Keratinocyte (primary cell): ENCODE results near the gene UGGT2. TPM values are rescaled to one million over a fixed set of nuclear protein-coding genes. Genes with fewer than 3 reads are reported as not detected.
"Not testable (repeated sequence)": the region's sequence is repeated elsewhere in the genome, so short reads cannot be mapped to it uniquely, and the experiment has no call there.

Source experiments
- DNase-seq: peaks from one replicate; pipeline ENCODE4 v3.0.0-alpha.2; 2011; ENCODE audit warnings: low read depth, missing footprints, low spot score
- FAIRE-seq: peaks from 2 replicates; lab custom pipeline; 2011; peaks lifted over from hg19 to GRCh38; lab: Jason Lieb, UNC
- H2AFZ ChIP-seq: 2 replicates; pipeline ENCODE4 v1.6.0; 2012; ENCODE audit warnings: low read length, control low read depth, inconsistent platforms; ENCODE audit not compliant: control insufficient read depth
- H3K27ac ChIP-seq: 2 replicates; pipeline ENCODE4 v1.5.1; 2011; ENCODE audit warnings: low read length; ENCODE audit not compliant: control insufficient read depth, insufficient read depth
- H3K27me3 ChIP-seq: 3 replicates; pipeline ENCODE4 v1.6.0; 2011; ENCODE audit warnings: low read length; ENCODE audit not compliant: control insufficient read depth, insufficient read depth; ENCODE audit errors: extremely low read depth
- H3K36me3 ChIP-seq, 2 experiments: 2 replicates in 1 of 2; 3 replicates in 1 of 2; pipeline ENCODE4 v1.5.1; 2011; ENCODE audit warnings: low read length in 2 of 2, mild to moderate bottlenecking in 1 of 2; ENCODE audit not compliant: control insufficient read depth in 2 of 2, insufficient read depth in 2 of 2; ENCODE audit errors: extremely low read depth in 1 of 2
- H3K4me1 ChIP-seq: 3 replicates; pipeline ENCODE4 v1.5.1; 2011; ENCODE audit warnings: low read length; ENCODE audit not compliant: control insufficient read depth, insufficient read depth; ENCODE audit errors: extremely low read depth
- H3K4me2 ChIP-seq: 3 replicates; pipeline ENCODE4 v1.6.0; 2011; ENCODE audit warnings: low read depth, low read length; ENCODE audit not compliant: control insufficient read depth, insufficient read depth; ENCODE audit errors: extremely low read depth
- H3K4me3 ChIP-seq, 3 experiments: fragments of 200-600 bp in 1 of 3; sonication (generic) in 1 of 3; 2 replicates in 2 of 3; 3 replicates in 1 of 3; pipeline ENCODE4 v1.5.1; 2011 to 2016; ENCODE audit warnings: low read length in 3 of 3, mild to moderate bottlenecking in 3 of 3, control low read depth in 2 of 3, inconsistent platforms in 1 of 3, low read depth in 1 of 3, mixed read lengths in 1 of 3, mixed run types in 1 of 3, moderate library complexity in 1 of 3; ENCODE audit not compliant: control insufficient read depth in 2 of 3, insufficient read depth in 2 of 3; ENCODE audit errors: extremely low read depth in 1 of 3
- H3K79me2 ChIP-seq: 2 replicates; pipeline ENCODE4 v1.6.0; 2012; ENCODE audit warnings: low read length; ENCODE audit not compliant: control insufficient read depth, insufficient read depth
- H3K9ac ChIP-seq: 3 replicates; pipeline ENCODE4 v1.6.0; 2011; ENCODE audit warnings: low read length; ENCODE audit not compliant: control insufficient read depth, insufficient read depth; ENCODE audit errors: extremely low read depth
- H3K9me1 ChIP-seq: 3 replicates; pipeline ENCODE4 v1.6.0; 2011; ENCODE audit warnings: low read length; ENCODE audit not compliant: control insufficient read depth, insufficient read depth; ENCODE audit errors: extremely low read depth
- H3K9me3 ChIP-seq: 2 replicates; pipeline ENCODE4 v1.5.1; 2012; ENCODE audit warnings: low read depth, low read length; ENCODE audit not compliant: control insufficient read depth
- H4K20me1 ChIP-seq: 3 replicates; pipeline ENCODE4 v1.6.0; 2011; ENCODE audit warnings: low read length; ENCODE audit not compliant: control insufficient read depth, insufficient read depth; ENCODE audit errors: extremely low read depth
- CTCF ChIP-seq, 3 experiments: IDR thresholded peaks in 1 of 3; conservative IDR thresholded peaks in 1 of 3; optimal IDR thresholded peaks in 1 of 3; 2 replicates in 2 of 3; 3 replicates in 1 of 3; pipeline versions ENCODE3 to v1.5.1; 2011; ENCODE audit warnings: low read length in 3 of 3, mild to moderate bottlenecking in 3 of 3, moderate library complexity in 2 of 3, control low read depth in 1 of 3, inconsistent platforms in 1 of 3; ENCODE audit not compliant: insufficient read depth in 2 of 3; ENCODE audit errors: extremely low read depth in 1 of 3
- EZH2 ChIP-seq: IDR thresholded peaks from one replicate; pipeline ENCODE4 v1.6.1; 2012; ENCODE audit warnings: inconsistent platforms, mild to moderate bottlenecking, low read length, moderate library complexity
- dilution Hi-C: fragments of 300-500 bp; cut with MboI; formaldehyde crosslinking; loops from one replicate; pipeline ENCODE4 v1.7.0; 2020; ENCODE audit warnings: low sequenced_read_pairs; ENCODE audit not compliant: extremely low pct_ligation_motif_present
- polyA plus RNA-seq, 5 experiments: library from polyadenylated mRNA; depleted of rRNA in 3 of 5; stranded (reverse) in 3 of 5; stranded (forward) in 1 of 5; unstranded in 1 of 5; fragments of >200 nt; gene quantifications; 1 replicate in 1 of 5; 2 replicates in 3 of 5; 3 replicates in 1 of 5; pipeline versions ENCODE4 v1.2.1 to v1.2.3, GENCODE V29; 2011 to 2012; ENCODE audit warnings: missing spikeins in 2 of 5, low read depth in 1 of 5, low replicate concordance in 1 of 5

Gene UGGT2
- polyA plus RNA-seq, 1 donor (not counting 4 experiments of a cell fraction or from before 2014, with no cell fraction given) = 12.5 TPM

GRCh38 chr13:95763601-95764000 lies 289.6 kb downstream of the UGGT2 start:
- dilution Hi-C loops = no loop called here
- FAIRE-seq (no peak), DNase-seq (no peak)
- Histone ChIP-seq H3K4me3 (no peak overlapping the region), H3K79me2 (no peaks in the 10 kb centered on the region), H2AFZ (no peak overlapping the region), H3K27ac (no peak overlapping the region), H3K27me3 (no peaks in the 10 kb centered on the region), H4K20me1 (no peaks in the 10 kb centered on the region), H3K36me3 (peaks cover 0 to 3% of the 10 kb centered on the region in 2 experiments), H3K9me3 (no peaks in the 10 kb centered on the region), H3K9ac (no peak overlapping the region), H3K4me2 (no peak overlapping the region), H3K9me1 (no peaks in the 10 kb centered on the region), H3K4me1 (no peaks in the 10 kb centered on the region)
- no peak for TF ChIP-seq CTCF (optimal IDR thresholded peaks at IDR 0.05 in 1 of 3, IDR thresholded peaks at IDR 0.05 in 1 of 3, conservative IDR thresholded peaks at IDR 0.05 in 1 of 3; ENCODE audit: extremely low read depth in 1 of 3, insufficient read depth in 2 of 3, low read length in 3 of 3)
- TF ChIP-seq EZH2 = no peak

GRCh38 chr13:95762626-95763025 lies 290.6 kb downstream of the UGGT2 start:
- H3K36me3 ChIP-seq, H4K20me1 ChIP-seq, H3K27me3 ChIP-seq, H3K4me1 ChIP-seq, H3K9me1 ChIP-seq, H2AFZ ChIP-seq, dilution Hi-C loops, H3K4me2 ChIP-seq, H3K79me2 ChIP-seq, H3K27ac ChIP-seq, H3K4me3 ChIP-seq, H3K9ac ChIP-seq, H3K9me3 ChIP-seq, FAIRE-seq, DNase-seq: not testable (repeated sequence)

- TF ChIP-seq EZH2 = no peak
- TF ChIP-seq CTCF (optimal IDR thresholded peaks at IDR 0.05 in 1 of 3, IDR thresholded peaks at IDR 0.05 in 1 of 3, conservative IDR thresholded peaks at IDR 0.05 in 1 of 3; ENCODE audit: extremely low read depth in 1 of 3, insufficient read depth in 2 of 3, low read length in 3 of 3) = no peak
- dilution Hi-C loops = no loop called here
- no peak overlapping the region for H3K27ac ChIP-seq
- H3K4me1 ChIP-seq = peaks cover 6% of the 10 kb centered on the region
- H3K4me3 ChIP-seq = no peak overlapping the region
- H3K9me3 ChIP-seq = no peaks in the 10 kb centered on the region
- FAIRE-seq (peak; percentile 20), DNase-seq (no peak)
- no peak overlapping the region for H3K4me2 ChIP-seq
- H3K9ac ChIP-seq = no peak overlapping the region
- no peak overlapping the region for H2AFZ ChIP-seq
- no peaks in the 10 kb centered on the region for H3K9me1 ChIP-seq
- H3K79me2 ChIP-seq = peaks cover 18% of the 10 kb centered on the region
- H3K36me3 ChIP-seq = peaks cover 0 to 1% of the 10 kb centered on the region in 2 experiments
- H4K20me1 ChIP-seq = no peaks in the 10 kb centered on the region
- H3K27me3 ChIP-seq = no peaks in the 10 kb centered on the region
Observed at GRCh38 chr13:95756072-95756471, 297.1 kb downstream of the UGGT2 start.
